GM19467 (cell line): ENCODE results near the gene UPP1.
A peak's percentile ranks its signal among the peaks of the same experiment; 100 is the strongest.

ENCODE experiments used
- ATAC-seq: cut with Tn5 transposase; IDR thresholded peaks from one replicate; pipeline ENCODE4 v1.9.1; 2021; ENCODE audit warnings: mild to moderate bottlenecking, moderate library complexity; ENCODE audit not compliant: unreplicated experiment

Gene UPP1

GRCh38 chr7:48150086-48150485 lies 61.0 kb downstream of the UPP1 start:
- ATAC-seq: no peak

GRCh38 chr7:48154792-48155413 lies 65.8 kb downstream of the UPP1 start:
- ATAC-seq: peak; percentile 76
